Urothelium cell line (cell line): Measurements from ENCODE around the gene NT5DC3.

Source experiments
- DNase-seq: peaks from one replicate; pipeline ENCODE4 v3.0.0; 2011; ENCODE audit warnings: low spot score, mixed read lengths
- FAIRE-seq: peaks from 2 replicates; lab custom pipeline; 2011; peaks lifted over from hg19 to GRCh38; lab: Jason Lieb, UNC

NT5DC3 gene

DNA sequence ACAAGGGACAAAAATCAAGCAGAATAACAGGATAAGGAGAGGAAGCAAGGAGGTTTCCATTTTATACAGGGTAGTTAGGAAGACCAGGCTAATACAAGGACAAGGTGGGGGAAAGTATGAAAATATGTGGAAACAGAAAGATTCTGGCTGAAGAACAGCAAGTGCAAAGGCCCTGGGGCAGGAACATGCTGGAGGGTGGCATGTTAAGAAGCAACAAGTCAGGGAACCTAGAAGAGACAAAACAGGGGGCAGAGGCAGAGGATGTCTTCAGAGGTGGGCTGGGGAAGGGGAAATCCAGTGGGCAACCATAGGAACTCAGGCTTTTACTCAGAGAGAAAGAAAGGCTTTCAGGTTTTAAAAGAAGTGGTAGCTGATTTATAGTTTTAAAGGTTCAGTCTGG is 54.8 kb downstream of the NT5DC3 start:
- DNase-seq, result no peak
- no peak for FAIRE-seq

DNA sequence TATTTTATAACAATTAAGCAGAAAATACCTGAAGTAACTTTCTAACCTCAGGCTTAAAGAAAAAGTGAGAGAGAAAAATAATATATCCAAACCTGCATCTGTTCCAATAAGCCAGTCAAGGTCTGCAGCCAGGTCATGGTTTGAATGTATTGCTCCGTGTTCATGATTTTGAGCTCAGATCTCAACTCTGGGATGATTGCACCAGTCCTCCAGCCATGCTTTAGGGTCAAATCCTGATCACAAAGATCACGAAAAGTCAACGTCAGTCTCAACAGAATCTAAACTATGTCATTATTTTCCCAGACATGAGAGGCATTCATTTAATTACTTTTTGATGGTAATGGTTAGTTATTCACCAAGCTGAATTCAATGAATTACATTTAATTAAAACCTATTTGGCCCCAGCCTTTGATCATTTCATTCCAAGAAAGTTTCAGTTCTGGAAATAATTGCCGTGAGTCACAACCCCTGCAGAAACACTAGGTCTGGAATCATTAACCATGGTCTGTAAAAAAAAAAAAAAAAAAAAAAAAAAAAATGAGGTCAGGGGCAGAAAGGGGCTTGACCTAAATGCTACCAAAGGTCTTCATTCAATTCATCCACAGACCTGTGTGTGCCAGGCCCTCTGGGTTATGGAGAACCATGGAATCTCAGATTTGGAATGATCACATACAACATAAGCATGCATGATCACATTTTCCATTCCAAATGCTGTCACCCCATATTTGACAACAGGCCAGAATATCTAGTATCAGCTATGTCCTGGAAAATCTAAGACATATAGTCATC is 55.6 kb downstream of the NT5DC3 start:
- DNase-seq (no peak), FAIRE-seq (no peak)

DNA sequence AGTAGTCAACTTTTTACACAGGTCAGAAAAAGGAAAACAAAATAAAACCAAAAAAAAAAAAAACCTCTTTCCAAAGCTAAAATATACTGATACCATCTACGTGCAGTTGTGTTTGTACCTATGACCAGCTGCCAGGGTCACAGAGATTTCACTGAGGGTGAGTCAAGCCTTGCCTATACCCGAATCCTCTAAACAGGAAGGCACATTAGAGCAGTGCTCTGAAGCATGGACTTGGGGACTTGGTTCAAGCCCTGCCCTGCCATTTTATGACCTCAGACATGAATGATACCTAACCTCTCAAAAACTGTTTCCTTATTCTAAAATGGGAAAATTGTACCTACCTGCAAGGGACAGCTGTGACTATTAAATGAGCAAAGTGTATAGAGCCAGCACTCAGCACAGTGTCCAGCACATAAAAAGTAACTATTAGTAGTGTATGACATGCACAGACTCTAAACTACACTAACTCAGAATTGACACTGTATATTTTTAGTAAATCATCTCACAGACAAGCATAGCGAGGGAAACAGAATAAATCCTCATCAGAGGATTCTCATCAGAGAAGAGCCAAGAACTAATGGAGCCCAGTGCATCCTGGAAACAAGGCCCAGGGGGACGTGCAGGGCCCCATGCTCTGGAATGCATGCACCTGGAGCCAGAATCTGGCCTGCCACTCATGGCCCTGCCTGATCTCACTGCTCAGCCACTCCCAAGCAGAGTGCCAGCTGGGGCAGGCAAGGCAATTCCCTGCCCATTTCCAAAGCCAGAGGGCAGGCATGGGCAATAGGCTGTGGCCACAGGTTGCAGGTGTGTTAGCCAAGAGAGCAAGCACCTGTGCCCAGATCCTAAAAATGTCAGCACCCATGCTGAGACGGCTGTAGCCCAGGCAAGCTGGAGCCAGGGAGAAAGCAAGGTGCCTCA is 57.0 kb downstream of the NT5DC3 start:
- DNase-seq, result no peak

GRCh38 chr12:103782399-103782798 is 58.6 kb downstream of the NT5DC3 start:
- no peak for FAIRE-seq
- DNase-seq, result no peak

More for the DNA sequence above, 57.0 kb downstream of the NT5DC3 start:
- no peak for FAIRE-seq

DNA sequence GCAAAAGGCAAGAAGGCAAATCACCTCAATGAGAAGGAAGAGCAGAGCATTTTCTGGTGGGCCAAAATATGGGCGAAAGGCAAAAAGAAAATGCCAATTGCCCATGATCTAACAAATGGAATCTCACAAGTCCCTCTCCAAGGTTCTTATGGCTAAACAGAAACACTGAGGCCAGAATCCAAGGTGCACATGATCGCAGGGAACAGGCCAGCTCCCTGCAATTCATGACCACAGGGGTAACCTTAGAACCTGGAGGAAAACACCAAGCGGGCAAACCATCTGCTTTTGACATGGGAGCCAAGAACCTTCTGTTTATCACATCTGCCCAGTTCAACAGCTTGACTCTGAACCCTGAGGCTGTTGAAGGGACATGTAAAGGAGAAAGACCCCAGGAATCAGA is 60.0 kb downstream of the NT5DC3 start:
- FAIRE-seq (no peak), DNase-seq (no peak)

GRCh38 chr12:103780093-103780440 is 61.0 kb downstream of the NT5DC3 start:
- DNase-seq (peak; percentile 11), FAIRE-seq (no peak)

- peak; percentile 45 for DNase-seq
- no peak for FAIRE-seq
Measured at GRCh38 chr12:103779410-103780092, 61.5 kb downstream of the NT5DC3 start.

GRCh38 chr12:103778781-103779180 is 62.3 kb downstream of the NT5DC3 start:
- FAIRE-seq, result no peak
- DNase-seq, result no peak

- FAIRE-seq, result no peak
Measured at GRCh38 chr12:103774977-103775560, 66.0 kb downstream of the NT5DC3 start.

DNA sequence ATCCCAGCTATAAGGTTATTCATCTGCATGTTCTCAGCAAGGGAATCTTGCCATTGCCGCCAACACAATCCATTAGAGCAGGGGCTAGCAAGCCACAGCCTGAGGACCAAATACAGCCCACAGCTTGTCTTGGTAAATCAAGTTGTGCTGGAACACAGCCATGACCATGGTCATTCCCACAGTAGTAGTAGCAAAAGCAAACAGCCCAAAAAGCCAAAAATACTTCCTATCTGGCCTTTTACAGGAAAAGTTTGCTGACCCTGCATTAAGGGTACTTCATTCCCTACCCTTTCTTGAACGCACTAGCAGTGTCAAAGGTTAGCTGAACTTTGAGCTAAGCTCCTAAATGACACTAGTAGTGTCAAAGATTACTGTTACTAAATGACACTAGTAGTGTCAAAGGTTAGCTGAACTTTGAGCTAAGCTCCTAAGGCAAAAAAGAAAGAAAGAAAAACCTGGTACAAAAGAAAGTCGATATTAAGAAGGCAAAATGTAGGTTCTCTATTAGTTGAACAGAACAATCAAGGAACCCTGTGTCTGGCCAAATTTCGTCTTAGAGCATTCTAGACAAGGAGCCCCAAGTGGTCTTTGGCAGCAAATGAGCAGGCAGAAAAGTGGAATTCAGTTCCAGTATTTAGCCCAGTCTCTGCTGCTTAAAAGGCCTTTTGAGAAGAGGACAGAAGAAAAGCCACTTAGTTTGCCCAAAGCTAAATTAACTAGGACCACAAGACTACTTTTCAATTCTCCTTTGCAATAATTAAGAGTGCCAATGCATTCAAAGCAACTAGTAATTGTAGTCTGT is 67.7 kb downstream of the NT5DC3 start:
- DNase-seq, result no peak
- no peak for FAIRE-seq

More at GRCh38 chr12:103774977-103775560, 66.0 kb downstream of the NT5DC3 start:
- no peak for DNase-seq

GRCh38 chr12:103772367-103773108 is 68.5 kb downstream of the NT5DC3 start:
- no peak for FAIRE-seq

DNA sequence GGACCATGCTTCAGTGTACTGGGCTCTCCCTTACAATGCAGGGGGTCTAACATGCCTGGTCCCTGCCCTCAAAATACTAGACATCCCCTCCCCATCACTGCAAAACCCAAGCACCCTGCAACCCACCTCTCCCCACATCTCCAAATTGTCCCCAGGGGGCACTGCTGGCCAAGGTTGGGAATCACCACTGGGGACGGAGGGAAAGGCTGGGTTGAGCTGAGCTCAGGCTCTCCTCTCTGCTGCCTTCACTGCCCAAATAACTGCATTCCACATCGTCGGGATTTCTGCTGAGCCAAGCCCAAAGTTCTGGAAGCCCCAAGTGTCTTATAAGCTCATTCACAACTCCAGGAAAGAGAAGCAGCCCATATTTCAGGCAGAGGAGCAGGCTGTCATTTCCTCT is 69.6 kb downstream of the NT5DC3 start:
- no peak for DNase-seq
- no peak for FAIRE-seq

More at GRCh38 chr12:103772367-103773108, 68.5 kb downstream of the NT5DC3 start:
- no peak for DNase-seq

GRCh38 chr12:103769240-103769945 is 71.6 kb downstream of the NT5DC3 start:
- DNase-seq (no peak), FAIRE-seq (no peak)

DNA sequence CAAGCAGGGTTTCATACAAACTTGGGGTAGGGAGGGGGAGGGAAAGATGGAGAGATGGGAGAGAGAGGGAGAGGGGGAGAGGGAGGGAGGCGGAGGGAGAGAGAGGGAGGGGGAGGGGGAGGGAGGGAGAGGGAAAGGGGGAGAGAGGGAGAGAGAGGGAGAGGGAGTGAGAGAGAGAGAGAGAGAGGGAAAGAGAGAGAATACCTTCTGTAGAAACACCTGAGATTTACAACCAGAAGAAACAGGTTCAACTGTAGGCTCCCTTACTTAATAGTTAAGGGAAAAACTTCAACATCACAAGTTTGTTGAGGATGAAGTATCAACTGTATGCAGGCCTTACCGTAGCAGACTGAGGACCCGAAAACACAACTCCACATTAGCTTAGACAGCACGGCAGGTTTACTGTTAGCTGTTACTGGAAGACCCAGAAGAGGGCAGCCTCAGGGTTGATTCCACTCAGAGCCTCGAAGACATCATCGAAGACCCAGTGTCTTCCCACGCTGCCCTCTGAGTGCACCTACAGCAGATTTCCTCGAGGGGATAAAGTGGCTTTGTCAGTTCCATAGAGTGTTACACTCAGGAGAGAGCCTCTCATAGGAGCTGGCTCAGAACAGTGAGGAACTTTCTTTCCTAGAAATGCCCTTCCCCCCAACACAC is 72.4 kb downstream of the NT5DC3 start:
- FAIRE-seq, result no peak
- no peak for DNase-seq

- DNase-seq, result no peak
- FAIRE-seq, result no peak
Measured at GRCh38 chr12:103766028-103766427, 75.0 kb downstream of the NT5DC3 start.

- no peak for FAIRE-seq
Measured at GRCh38 chr12:103765322-103765721, 75.7 kb downstream of the NT5DC3 start.

DNA sequence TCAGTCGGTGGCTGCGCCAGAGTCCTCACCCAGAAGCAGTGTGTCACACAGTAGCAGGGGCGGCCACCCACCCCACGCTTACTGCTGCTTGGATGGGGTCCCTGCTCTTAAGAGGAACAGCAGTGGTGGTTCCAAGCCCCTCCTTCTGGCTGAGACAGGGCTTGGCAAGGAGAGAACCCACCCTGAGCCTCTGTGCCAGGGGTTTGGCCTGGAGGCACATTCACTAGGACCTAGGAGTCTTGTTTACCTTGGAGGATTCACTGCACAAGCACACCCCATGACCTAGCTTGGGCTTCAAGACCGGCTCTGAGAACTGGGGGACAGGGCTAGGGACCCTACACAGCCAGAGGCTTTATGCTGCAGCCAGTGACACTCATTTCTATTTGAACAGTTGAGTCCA is 78.6 kb downstream of the NT5DC3 start:
- FAIRE-seq (no peak), DNase-seq (no peak)

More at GRCh38 chr12:103765322-103765721, 75.7 kb downstream of the NT5DC3 start:
- no peak for DNase-seq
